IPS DF 19.7 (cell line): ENCODE measurements around the gene SRMS.
"Not testable (repeated sequence)": the region's sequence is repeated elsewhere in the genome, so short reads cannot be mapped to it uniquely, and the experiment has no call there.

Experiments used
- DNase-seq: peaks from one replicate; pipeline ENCODE4 v3.0.0-alpha.2; 2013; ENCODE audit warnings: low read depth, low spot score

Gene SRMS

GRCh38 chr20:63566395-63567135, 19.0 kb upstream of the SRMS start:
- no peak for DNase-seq

- no peak for DNase-seq
These were observed 18.3 kb upstream of the SRMS start for GRCh38 chr20:63565699-63566335.

- no peak for DNase-seq
These were observed 17.6 kb upstream of the SRMS start for GRCh38 chr20:63565021-63565698.

DNA sequence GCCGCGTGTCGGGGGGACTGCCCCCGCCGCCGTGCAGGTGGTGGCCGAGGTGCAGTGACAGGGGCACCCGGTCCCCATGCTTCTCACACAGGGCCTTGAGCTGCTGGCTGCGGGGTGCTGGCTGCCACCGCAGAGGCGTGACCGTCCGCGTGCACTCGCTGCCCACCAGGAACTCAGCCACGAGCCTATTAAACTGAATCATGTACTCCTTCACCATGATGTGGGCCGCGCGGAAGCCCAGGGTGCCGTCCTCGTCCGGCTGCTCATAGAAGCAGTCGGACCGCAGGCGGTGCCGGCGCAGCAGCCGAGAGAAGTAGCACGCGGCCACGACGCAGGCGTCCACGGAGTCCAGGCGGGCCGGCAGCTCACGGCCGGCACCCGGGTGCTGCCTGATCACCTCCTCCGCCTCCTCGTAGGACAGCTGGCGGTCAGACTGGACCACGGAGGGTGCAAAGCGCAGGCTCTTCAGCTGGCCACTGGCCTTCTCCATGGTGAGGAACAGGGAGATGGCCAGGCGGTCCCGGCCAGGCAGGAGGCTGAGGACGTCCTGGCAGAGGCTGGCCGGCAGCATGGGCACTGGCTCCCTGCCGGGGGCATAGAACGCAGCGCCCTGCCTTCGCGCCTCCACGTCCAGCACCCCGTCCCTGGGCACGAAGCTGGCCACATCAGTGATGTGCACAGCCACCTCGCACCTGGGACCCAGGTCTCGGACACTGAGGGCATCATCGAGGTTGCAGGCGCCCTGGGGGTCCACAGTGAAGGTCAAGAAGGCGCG, 16.7 kb upstream of the SRMS start:
- DNase-seq, result no peak

DNA sequence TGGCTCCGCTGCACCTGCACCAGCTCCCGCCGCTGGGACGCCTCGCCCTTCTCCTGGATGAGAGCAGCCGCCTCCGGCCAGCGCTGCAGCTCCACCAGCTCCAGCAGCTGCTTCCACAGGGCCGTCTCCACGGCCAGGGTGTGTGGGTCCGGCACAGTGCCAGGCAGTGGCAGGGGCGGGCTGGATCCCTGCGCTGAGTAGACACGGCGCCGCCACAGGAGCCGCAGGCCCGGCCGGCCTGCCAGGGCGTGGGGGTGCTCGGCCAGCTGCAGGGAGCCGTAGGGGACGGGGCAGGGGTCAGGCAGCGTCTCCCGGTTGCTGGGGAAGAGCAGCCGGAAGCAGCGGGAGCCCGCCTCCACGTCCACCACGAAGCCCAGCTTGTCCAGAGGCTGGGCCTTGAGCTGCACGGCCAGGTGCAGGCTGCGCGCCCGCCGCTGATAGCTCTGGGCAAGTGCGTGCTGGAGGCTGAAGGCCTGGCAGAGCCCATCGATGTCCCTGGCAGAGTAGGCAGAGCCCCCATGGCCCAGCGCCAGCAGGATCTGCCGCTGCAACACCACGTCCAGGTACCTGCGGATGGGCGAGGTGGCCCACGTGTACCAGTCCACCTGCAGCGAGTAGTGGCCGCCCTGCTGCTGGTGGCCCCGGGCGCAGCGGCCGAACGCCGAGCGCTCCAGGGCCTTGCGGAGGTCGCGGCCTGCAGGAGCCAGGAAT, 15.8 kb upstream of the SRMS start:
- no peak for DNase-seq

- DNase-seq, result no peak
These were observed 15.1 kb upstream of the SRMS start for GRCh38 chr20:63562461-63563224.

GRCh38 chr20:63561624-63562396, 14.3 kb upstream of the SRMS start:
- no peak for DNase-seq

- DNase-seq, result no peak
These were observed 13.5 kb upstream of the SRMS start for GRCh38 chr20:63560856-63561609.

DNA sequence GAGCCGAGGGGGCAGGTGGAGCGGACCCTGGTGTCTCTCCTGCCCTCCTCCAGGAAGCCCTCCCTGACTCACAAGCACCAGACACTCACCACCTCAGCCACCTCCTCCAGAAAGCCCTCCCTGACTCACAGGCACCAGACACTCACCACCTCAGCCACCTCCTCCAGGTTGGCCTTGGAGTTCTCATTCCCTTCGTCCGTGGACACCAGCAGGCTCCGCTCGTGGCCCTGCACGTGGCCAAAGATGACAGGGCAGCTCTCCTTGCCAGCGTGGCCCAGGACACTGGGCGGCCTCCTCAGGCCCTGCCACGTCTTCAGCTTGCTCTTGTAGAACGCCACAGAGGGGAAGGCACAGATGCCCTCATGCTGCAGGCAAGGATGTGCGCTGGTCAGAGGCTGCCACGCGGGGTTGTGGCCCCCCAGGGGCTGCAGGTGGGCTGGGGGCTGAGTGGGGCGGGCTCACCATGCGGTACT, 12.8 kb upstream of the SRMS start:
- no peak for DNase-seq

DNA sequence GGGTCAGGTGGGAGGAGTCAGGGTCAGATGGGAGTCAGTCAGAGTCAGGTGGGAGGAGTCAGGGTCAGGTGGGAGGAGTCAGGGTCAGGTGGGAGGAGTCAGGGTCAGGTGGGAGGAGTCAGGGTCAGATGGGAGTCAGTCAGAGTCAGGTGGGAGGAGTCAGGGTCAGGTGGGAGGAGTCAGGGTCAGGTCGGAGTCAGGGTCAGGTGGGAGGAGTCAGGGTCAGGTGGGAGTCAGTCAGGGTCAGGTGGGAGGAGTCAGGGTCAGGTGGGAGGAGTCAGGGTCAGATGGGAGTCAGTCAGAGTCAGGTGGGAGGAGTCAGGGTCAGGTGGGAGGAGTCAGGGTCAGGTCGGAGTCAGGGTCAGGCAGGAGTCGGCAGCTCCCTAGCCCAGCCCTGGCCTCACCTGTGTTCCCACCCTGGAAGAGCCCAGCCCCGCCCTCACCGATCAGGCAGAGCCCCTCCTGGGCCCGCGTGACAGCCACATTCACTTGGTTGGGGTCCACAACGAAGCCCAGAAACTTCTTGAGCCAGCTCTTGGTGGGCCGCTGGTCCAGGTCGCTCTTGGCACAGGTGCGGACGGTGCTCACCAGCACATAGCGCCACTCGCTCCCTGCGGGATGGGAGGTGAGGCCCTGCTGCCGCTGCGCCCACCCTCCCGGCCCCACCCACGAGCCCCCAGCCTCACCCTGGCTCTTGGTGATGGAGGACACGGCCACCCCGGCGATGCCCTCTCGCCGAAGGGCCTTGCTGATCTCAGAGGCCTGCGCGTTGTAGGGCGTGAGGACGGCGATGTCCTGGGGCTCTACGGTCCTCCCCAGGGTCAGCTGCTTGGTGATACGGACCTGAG, 12.2 kb upstream of the SRMS start:
- not testable (repeated sequence) for DNase-seq

- DNase-seq, result no peak
These were observed 11.4 kb upstream of the SRMS start for GRCh38 chr20:63558804-63559484.

DNA sequence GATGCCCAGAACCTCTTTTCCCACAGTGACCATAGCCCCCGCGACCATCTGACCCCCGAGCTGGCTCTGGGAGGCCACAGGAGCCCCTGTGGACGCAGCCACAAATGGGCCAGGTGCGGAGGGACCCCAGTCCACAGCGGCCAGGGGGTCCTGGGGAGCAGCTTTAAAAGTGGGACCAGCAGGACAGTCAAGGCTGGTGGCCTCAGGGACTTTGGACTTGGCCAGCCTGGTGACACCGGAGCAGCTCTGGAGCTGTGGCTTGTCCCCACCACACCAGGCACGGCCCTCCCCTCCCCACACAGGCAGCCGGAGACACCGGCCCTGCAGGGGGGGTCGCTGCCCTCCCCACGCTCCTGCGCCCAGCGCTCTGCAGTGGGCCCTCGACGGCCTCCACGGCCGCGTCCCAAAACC, 9.9 kb upstream of the SRMS start:
- DNase-seq, result no peak

DNA sequence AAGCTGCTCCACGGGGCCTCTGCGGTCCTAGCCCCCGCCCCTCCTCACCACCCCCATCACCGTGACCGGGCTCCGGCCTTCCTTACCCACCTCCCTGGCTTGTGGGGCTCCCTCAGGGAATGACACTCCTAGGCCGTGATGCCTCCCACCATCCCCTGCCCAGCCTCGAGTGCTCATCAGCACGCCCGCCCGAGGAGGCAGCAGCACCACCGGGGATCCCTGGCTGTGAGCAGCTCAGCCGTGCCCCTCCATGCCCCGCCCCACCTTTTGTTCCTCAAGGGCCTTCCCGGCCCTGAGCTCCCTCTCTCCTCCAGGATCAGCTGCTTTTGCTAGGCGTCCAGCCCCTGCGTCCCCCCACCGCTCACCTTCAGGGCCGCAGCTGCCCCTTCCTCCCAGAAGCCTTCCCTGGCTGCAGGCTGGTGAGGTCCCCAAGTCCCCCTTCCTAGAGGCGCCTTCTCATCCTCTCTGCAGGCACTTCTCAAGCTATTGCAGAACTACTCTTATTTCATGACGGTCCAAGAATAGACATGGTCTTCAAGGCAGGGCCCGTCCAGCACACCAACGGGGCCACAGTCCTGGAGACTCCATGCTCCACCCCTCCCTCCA, 9.4 kb upstream of the SRMS start:
- no peak for DNase-seq

DNA sequence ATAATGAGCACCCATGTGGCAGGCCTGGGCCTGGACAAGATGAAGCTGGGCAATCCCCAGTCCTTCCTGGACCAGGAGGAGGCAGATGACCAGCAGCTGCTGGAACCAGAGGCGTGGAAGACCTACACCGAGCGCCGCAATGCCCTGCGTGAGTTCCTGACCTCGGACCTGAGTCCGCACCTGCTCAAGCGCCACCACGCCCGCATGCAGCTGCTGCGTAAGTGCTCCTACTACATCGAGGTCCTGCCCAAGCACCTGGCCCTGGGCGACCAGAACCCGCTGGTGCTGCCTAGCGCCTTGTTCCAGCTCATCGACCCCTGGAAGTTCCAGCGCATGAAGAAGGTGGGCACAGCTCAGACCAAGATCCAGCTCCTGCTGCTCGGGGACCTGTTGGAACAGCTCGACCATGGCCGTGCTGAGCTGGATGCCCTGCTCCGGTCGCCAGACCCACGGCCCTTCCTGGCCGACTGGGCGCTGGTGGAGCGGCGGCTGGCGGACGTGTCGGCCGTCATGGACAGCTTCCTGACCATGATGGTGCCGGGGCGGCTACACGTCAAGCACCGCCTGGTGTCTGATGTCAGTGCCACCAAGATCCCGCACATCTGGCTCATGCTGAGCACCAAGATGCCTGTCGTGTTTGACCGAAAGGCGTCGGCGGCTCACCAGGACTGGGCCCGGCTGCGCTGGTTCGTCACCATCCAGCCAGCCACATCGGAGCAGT, 8.3 kb upstream of the SRMS start:
- DNase-seq, result no peak

GRCh38 chr20:63554361-63555278, 7.1 kb upstream of the SRMS start:
- no peak for DNase-seq
